ENCODE data around the gene DIAPH3.
"Not testable (repeated sequence)": the region's sequence is repeated elsewhere in the genome, so short reads cannot be mapped to it uniquely, and the experiment has no call there.

DIAPH3 gene, protein sequence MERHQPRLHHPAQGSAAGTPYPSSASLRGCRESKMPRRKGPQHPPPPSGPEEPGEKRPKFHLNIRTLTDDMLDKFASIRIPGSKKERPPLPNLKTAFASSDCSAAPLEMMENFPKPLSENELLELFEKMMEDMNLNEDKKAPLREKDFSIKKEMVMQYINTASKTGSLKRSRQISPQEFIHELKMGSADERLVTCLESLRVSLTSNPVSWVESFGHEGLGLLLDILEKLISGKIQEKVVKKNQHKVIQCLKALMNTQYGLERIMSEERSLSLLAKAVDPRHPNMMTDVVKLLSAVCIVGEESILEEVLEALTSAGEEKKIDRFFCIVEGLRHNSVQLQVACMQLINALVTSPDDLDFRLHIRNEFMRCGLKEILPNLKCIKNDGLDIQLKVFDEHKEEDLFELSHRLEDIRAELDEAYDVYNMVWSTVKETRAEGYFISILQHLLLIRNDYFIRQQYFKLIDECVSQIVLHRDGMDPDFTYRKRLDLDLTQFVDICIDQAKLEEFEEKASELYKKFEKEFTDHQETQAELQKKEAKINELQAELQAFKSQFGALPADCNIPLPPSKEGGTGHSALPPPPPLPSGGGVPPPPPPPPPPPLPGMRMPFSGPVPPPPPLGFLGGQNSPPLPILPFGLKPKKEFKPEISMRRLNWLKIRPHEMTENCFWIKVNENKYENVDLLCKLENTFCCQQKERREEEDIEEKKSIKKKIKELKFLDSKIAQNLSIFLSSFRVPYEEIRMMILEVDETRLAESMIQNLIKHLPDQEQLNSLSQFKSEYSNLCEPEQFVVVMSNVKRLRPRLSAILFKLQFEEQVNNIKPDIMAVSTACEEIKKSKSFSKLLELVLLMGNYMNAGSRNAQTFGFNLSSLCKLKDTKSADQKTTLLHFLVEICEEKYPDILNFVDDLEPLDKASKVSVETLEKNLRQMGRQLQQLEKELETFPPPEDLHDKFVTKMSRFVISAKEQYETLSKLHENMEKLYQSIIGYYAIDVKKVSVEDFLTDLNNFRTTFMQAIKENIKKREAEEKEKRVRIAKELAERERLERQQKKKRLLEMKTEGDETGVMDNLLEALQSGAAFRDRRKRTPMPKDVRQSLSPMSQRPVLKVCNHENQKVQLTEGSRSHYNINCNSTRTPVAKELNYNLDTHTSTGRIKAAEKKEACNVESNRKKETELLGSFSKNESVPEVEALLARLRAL

GRCh38 chr13:60163478-60164233, at the start of gene DIAPH3:
Gene DIAPH3, minus strand, starts transcription at chr13:60163928. Its CDS starts 162 bp downstream, at chr13:60163766.
- DNase-seq = peak; percentile 94

GRCh38 chr13:60213236-60213744, 49.6 kb upstream of the DIAPH3 start:
- no peak for DNase-seq

- DNase-seq = no peak
Observed at GRCh38 chr13:60211548-60211947, 47.8 kb upstream of the DIAPH3 start.

GRCh38 chr13:60210510-60211330, 47.0 kb upstream of the DIAPH3 start:
- DNase-seq = no peak

- DNase-seq = not testable (repeated sequence)
Observed at GRCh38 chr13:60205499-60205898, 41.8 kb upstream of the DIAPH3 start.

DNA sequence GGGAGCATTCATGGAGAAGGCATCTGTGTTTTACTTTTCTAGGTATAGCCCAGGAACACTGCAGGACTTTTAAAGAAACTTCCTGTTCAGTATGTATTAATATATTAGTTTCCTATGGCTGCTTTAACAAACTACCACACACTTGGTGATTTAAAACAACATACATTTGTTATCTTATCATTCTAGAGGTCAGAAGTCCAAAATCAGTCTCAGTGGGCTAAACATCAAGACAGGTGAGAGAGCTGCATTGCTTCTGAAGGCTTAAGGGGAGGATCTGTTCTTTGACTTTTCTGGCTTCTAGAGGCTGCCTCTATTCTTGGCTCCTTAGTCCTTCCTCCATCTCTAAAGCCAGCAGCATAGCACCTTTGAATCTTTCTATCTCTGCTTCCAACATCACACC, 37.6 kb upstream of the DIAPH3 start:
- DNase-seq = no peak

DNA sequence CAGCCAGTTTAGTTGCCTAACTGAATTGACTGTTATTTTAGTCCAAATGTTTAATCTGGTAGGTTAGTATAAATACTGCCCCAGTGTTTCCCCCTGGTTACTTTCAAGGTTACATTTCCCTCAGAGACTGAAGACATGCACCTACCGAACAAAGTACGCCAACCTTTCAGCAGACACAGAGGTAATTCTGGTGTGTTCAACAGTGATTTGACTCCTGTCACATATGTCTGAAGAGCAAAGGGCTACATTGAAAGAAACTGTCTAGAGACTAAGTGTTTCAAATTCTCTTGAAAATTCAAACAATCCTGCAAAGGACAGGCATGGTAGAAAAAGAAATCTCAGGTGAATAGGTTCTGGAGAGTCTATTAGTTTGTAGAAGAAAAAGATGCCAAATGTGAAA, 32.2 kb upstream of the DIAPH3 start:
- not testable (repeated sequence) for DNase-seq

DNA sequence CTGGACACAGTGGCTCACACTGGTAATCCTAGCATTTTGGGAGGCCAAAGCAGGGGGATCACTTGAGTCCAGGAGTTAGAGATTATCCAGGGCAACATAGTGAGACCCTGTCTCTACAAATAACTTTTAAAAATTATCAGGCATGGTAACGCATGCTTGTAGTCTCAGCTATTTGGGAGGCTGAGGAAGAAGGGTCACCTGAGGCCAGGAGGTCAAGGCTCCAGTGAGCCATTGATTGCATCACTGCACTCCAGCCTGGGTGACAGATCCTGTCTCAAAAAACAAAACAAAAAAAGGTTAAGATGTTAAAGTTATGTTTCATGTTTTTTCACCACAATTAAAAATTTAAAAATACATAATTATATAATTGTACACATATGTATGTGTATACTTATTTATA, 19.2 kb upstream of the DIAPH3 start:
- no peak for DNase-seq

- no peak for DNase-seq
Observed at GRCh38 chr13:60178327-60178726, 14.6 kb upstream of the DIAPH3 start.

GRCh38 chr13:60175571-60175970, 11.8 kb upstream of the DIAPH3 start:
- no peak for DNase-seq

DNA sequence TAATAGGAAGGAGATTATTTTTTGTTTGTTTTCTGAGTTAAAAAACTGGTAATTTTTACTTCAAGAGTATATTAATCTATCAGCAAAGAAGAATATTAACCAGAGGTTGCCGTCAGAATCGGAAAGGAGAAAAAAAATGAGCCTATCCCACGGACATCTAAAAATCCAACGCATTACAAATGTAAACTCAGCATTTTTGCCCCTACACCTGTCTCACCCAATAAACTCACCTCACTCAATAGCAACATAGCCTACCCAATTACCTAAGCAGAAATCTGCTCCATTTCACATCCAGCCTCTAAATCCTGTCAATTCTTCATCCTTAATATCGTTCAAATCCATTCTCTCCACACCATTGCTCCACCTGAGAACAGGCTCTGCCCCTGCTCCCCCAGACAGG, 10.4 kb upstream of the DIAPH3 start:
- no peak for DNase-seq

- DNase-seq = no peak
Observed at GRCh38 chr13:60172111-60172510, 8.4 kb upstream of the DIAPH3 start.

DNA sequence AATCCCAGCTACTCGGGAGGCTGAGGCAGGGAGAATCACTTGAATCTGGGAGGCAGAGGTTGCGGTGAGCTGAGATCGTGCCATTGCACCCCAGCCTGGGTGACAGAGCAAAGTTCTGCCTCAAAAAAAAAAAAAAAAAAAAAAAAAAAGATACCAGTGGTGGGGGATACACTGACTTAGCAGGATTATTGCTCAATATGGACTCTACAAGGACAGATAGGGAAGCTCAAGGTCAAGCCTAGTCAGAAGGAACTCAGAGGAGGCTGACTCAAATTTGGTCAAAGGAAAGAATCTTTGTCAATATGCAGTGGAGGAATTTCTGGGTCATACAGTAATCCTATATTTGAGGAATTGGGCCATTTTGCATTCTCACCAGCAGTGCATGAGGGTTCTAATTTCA, 6.7 kb upstream of the DIAPH3 start:
- DNase-seq = no peak

DNA sequence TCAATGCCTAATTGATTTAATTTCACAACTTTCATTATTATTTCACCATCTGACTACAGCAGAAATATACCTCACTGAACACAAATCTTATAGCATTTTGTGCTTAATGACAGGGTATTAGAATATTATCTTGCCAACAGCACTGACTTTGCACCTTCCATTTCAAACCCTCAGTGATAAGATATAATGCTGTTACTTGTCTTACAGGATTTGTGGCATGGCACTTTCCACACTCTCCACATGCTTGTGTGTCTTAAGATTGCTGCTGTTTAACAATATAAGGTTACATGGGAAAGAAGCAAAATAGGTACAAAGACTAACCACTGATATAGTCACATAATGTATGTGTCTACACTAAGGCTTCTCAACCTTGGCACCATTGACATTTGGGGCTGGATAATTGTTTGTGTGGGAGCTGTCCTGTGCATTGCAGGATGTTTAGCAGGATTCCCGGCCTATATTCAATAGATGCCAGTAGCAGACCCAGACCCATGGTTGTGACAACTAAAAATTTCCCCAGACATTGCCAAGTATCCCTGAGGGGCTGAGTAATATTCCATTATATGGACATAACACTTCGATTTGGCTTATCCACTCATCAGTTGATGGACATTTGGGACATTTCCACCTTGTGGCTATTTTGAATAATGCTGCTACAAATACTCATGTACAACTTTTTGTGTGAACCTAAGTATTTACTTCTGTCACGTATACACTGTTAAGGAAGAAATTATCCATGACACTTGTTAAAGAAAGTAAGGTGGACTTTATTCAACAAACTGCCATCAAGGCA, 5.7 kb upstream of the DIAPH3 start:
- DNase-seq = no peak

GRCh38 chr13:60167121-60167520, 3.4 kb upstream of the DIAPH3 start:
- no peak for DNase-seq

- DNase-seq = no peak
Observed at GRCh38 chr13:60165391-60166099, 1.8 kb upstream of the DIAPH3 start.

GRCh38 chr13:60164234-60164889, 634 bp upstream of the DIAPH3 start:
- no peak for DNase-seq

GRCh38 chr13:60162096-60162495, 1.6 kb downstream of the DIAPH3 start:
- no peak for DNase-seq

DNA sequence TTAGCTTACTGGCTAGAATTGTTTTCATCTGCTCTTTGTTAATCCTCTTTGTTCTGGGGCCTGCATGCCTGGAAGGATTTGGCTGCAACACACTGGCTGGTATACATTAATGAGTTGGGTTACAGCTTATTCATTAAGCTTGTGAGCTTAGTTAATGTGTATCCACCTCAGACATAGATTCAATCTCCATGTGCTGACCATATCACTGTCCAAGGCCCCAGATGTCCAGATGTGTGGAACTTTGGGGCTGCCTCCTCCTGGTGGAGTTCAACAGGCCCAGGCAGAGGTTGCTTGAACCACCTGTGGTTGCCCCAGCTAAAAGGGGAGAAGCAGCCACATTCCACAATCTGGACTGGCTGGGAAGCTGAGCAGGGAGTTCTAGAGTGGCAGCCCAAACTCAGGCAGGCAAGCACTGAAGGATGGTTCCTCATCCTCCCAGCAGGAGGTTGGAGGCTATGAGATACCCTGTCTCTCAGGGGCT, 5.4 kb downstream of the DIAPH3 start:
- no peak for DNase-seq

All from activated naive CD4-positive, alpha-beta T cell treated with Interleukin-2 at 50 U/mL for 16 hours (primary cell).